Measurements from ENCODE around the gene LCAT.
"Not testable (repeated sequence)": the region's sequence is repeated elsewhere in the genome, so short reads cannot be mapped to it uniquely, and the experiment has no call there.

LCAT gene, protein sequence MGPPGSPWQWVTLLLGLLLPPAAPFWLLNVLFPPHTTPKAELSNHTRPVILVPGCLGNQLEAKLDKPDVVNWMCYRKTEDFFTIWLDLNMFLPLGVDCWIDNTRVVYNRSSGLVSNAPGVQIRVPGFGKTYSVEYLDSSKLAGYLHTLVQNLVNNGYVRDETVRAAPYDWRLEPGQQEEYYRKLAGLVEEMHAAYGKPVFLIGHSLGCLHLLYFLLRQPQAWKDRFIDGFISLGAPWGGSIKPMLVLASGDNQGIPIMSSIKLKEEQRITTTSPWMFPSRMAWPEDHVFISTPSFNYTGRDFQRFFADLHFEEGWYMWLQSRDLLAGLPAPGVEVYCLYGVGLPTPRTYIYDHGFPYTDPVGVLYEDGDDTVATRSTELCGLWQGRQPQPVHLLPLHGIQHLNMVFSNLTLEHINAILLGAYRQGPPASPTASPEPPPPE

GRCh38 chr16:67943619-67944504, at the start of gene LCAT:
Gene LCAT, minus strand, starts transcription at chr16:67944120. Its CDS starts 19 bp downstream, at chr16:67944101.
- DNase-seq (ENCODE audit: low spot score): no peak

GRCh38 chr16:67993207-67994039, 49.5 kb upstream of the LCAT start:
- peak; percentile 95 for DNase-seq (ENCODE audit: low spot score)

DNA sequence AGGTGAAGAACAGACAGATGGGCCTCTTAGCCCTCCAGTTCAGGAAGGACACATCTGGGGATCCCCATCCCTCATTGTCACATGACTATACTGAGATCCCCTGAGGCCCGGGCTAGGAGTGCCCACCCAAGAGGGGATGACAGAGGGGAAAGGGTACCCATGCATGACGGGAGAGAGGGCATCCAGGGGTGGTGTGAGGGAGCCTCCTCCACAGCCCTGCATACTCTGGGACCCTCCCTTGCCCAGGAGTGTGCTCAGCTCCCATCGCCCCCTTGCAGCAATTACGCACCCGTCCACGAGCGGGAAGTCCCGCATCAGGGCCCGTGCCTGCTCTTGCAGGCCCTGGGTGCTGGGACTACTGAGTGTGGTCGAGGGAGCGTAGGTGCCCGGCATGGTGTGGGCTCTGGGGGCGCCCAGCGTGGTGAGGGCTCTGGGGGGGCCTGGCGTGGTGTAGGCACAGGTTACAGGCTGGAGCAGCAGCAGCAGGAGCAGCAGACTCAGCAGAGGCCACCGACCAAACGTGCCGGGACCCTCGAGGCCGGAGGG, 48.8 kb upstream of the LCAT start:
- DNase-seq (ENCODE audit: low spot score): no peak

GRCh38 chr16:67990018-67990386, 46.1 kb upstream of the LCAT start:
- no peak for DNase-seq (ENCODE audit: low spot score)

- DNase-seq (ENCODE audit: low spot score): no peak
Observed at GRCh38 chr16:67989322-67990017, 45.5 kb upstream of the LCAT start.

DNA sequence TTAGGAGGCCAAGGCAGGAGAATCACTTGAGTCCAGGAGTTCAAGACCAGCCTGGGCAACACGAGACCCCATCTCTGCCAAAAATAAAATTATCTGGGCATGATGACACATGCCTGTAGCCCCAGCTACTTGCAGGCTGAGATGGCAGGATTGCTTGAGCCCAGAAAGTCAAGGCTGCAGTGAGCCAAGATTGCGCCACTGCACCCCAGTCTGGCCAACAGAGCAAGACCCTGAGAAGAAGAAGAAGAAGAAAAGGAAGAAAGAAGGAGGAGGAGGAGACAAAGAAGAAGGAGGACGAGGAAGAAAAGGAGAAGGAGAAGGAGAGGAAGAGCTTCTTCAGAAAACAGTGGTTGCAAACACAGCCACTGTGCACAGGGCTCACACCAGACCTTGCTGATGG, 44.8 kb upstream of the LCAT start:
- no peak for DNase-seq (ENCODE audit: low spot score)

- DNase-seq (ENCODE audit: low spot score): no peak
Observed at GRCh38 chr16:67987460-67988160, 43.7 kb upstream of the LCAT start.

DNA sequence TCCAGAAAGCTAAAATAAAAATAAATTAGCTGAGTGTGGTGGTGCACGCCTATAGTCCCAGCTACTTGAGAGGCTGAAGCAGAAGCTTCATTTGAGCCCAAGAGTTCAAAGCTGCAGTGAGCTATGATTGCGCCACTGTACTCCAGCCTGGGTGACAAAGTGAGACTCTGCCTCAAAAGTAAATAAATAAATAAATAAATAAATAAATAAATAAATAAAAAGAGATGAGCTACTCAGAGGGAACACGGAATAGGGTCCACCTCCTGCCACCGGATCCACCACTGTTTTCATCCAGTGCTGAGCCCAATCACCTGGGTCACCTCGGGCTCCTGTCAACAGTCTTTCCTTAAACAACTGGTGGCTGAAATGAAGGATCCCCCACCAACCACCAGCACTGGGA, 43.0 kb upstream of the LCAT start:
- no peak for DNase-seq (ENCODE audit: low spot score)

GRCh38 chr16:67982011-67982696, 38.2 kb upstream of the LCAT start:
- no peak for DNase-seq (ENCODE audit: low spot score)

- DNase-seq (ENCODE audit: low spot score): no peak
Observed at GRCh38 chr16:67979955-67980678, 36.2 kb upstream of the LCAT start, which contains the start of gene DPEP3. Gene DPEP3, minus strand, starts transcription at chr16:67980499. Its CDS starts 119 bp downstream, at chr16:67980380.

DNA sequence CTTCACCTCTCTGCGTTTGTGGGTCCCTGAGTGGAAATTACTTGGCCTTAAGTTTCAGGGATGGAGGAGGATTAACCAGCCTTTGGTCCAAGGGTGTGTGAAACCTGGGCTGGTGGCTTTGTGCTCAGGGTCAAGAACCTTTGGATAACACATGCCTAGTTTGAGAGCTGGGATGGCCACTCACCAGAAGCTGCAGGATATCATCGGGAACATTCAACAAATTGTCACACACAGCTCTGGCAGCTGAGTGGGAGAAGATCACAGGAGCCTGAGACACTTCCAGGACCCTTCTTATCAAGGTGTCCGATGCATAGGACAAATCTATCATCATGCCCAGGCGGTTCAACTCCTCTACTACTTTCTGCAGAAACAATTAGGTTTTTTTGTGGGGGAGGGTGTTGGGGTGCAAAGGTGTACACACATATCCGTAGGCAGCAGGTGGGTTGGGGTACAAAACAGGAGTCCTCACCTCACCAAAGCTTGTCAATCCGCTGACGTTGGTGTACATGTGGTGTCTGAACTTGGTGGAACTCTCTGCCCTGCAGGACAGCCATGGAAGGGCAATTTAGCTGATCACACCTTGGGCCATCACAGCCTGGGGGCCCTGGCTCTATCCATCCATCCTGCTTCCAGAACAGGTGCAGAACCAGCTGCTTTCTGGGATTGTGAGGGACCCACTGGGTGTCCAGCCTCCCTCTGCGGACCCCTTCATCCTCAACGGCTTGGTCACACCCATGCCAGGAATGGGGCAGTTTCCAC, 33.7 kb upstream of the LCAT start:
- no peak for DNase-seq (ENCODE audit: low spot score)

GRCh38 chr16:67977005-67977404, 33.1 kb upstream of the LCAT start:
- DNase-seq (ENCODE audit: low spot score): no peak

- DNase-seq (ENCODE audit: low spot score): no peak
Observed at GRCh38 chr16:67976205-67976604, 32.3 kb upstream of the LCAT start.

DNA sequence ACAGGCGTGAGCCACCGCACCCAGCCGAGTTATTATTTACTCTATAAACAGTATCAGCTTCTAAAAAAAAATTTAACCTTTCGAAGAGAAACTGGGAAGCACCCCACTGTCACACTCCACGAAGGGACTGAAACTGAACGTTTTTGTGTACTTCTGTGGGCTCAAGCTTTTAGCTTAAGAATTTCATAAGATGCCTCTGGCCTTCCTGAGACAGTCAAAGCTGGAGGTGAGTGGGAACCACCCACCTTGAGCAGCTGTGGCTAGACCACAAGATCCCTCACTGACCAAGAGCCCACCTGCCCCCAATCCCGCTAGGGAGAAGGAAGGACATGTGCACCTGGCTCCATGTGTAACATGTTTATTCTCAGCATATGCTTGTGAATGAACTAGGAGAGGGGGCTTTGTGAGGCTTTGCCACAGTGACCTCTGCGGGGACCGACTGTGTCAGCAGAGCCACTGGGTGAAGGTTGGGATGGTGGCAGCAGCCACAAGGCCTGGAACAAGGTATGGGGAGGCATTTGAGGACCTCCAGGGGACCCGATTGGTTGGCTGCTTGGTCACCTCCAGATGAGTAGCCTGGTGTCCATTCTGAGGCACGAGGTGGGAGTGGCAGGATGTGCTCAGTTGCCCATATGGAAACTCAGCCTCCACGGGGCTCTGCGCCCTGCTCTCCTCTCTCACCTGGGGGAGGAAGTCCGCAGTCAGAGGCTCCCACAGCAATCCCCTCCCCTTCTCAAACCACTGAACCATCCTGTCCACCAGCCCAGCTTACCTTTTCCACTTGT, 31.6 kb upstream of the LCAT start:
- no peak for DNase-seq (ENCODE audit: low spot score)

DNA sequence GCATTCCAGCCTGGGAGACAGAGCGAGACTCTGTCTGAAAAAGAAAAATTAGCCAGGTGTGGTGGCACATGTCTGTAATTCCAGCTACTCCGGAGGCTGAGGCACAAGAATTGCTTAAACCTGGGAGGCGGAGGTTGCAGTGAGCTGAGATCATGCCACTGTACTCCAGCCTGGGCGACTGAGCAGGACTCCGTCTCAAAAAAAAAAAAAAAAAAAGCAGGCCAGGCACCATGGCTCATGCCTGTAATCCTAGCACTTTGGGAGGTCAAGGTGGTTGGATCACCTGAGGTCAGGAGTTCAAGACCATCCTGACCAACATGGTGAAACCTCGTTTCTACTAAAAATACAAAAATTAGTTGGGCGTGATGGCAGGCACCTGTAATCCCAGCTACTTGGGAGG, 28.4 kb upstream of the LCAT start:
- not testable (repeated sequence) for DNase-seq (ENCODE audit: low spot score)

DNA sequence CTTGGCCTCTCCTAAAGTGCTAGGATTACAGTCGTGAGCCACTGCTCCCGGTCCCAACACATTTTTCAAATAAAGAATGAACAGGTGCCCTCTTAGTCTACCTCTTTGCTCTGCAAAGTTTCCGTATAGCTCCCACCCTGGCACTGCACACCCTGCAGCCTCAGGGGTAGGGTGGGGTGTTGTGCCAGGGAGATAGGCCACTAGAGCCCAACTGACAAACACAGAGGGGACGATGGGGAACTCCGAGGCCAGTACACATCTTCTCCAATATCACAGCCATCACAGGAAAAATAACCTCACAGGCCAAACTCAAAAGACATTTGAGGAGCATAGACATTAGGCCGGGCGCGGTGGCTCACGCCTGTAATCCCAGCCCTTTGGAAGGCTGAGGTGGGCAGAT, 27.2 kb upstream of the LCAT start:
- no peak for DNase-seq (ENCODE audit: low spot score)

GRCh38 chr16:67969254-67970039, 25.5 kb upstream of the LCAT start:
- DNase-seq (ENCODE audit: low spot score): peak; percentile 73

Measured in HuH-7 (cell line).